Lower leg skin (tissue), 3 donors: Measurements from ENCODE around the gene DNAH7.

ENCODE experiments used
- POLR2A ChIP-seq, 2 donors: fragments of 450-650 bp; IDR thresholded peaks; one replicate each; pipeline ENCODE4 v1.6.1; 2016 to 2017; ENCODE audit warnings: antibody characterized with exemption in 2 of 2, mild to moderate bottlenecking in 1 of 2, moderate library complexity in 1 of 2
- TF ChIP-seq, protein P1 (sequence below), 3 donors: fragments of 450-650 bp; IDR thresholded peaks; one replicate each; pipeline ENCODE4 v1.5.1; 2016; ENCODE audit warnings: antibody characterized with exemption in 3 of 3, mild to moderate bottlenecking in 3 of 3, moderate library complexity in 2 of 3

DNA sequence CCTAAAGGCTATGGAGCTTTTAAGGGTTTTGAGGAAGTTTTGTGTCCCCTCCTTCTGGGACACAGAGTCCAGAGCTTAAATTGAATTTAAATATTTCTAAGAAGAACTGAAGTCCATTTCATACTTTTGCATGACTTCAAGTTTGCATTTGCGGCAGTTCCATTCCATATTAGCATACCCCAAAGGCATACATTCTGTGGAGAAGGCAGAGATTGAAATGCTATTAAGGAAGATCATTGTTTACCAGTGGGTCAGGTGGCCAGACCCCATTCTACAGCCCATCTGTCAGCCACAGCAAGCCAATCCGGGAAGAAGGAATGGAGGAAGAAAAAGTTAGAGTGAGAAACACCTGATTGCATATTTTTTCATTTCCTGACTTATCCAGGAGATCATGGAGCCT lies 75.0 kb downstream of the DNAH7 start:
- TF ChIP-seq, protein P1, sequence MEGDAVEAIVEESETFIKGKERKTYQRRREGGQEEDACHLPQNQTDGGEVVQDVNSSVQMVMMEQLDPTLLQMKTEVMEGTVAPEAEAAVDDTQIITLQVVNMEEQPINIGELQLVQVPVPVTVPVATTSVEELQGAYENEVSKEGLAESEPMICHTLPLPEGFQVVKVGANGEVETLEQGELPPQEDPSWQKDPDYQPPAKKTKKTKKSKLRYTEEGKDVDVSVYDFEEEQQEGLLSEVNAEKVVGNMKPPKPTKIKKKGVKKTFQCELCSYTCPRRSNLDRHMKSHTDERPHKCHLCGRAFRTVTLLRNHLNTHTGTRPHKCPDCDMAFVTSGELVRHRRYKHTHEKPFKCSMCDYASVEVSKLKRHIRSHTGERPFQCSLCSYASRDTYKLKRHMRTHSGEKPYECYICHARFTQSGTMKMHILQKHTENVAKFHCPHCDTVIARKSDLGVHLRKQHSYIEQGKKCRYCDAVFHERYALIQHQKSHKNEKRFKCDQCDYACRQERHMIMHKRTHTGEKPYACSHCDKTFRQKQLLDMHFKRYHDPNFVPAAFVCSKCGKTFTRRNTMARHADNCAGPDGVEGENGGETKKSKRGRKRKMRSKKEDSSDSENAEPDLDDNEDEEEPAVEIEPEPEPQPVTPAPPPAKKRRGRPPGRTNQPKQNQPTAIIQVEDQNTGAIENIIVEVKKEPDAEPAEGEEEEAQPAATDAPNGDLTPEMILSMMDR (IDR thresholded peaks at IDR 0.05) = no peak
- TF ChIP-seq POLR2A (IDR thresholded peaks at IDR 0.05) = no peak
